ENCODE results near the gene KLK2. TPM values are rescaled to one million over a fixed set of nuclear protein-coding genes. Genes with fewer than 3 reads are reported as not detected.

KLK2 gene
- polyA plus RNA-seq, 1 experiment: not detected

GRCh38 chr19:50851620-50852019, 21.6 kb upstream of the KLK2 start:
- ChIA-PET CTCF (no interaction called here), POLR2A (no interaction called here)
- Histone ChIP-seq H3K4me3 (ENCODE audit: low read depth, low read length) (no peak overlapping the region), H3K27me3 (ENCODE audit: control insufficient read depth, insufficient read depth, low read length) (no peaks in the 10 kb centered on the region), H3K36me3 (ENCODE audit: control insufficient read depth, insufficient read depth, low read length) (no peaks in the 10 kb centered on the region)
- no peak for TF ChIP-seq CTCF (IDR thresholded peaks at IDR 0.05; ENCODE audit: insufficient read depth, low read depth, low read length)
- no peak for DNase-seq (ENCODE audit: low read depth)

GRCh38 chr19:50854636-50855410, 18.4 kb upstream of the KLK2 start, which contains the start of gene KLK3:
KLK3 (plus strand) TSS chr19:50854915; CDS start chr19:50854956, 41 bp downstream.
- Histone ChIP-seq H3K36me3 (ENCODE audit: control insufficient read depth, insufficient read depth, low read length) (no peaks in the 10 kb centered on the region), H3K27me3 (ENCODE audit: control insufficient read depth, insufficient read depth, low read length) (no peaks in the 10 kb centered on the region), H3K4me3 (ENCODE audit: low read depth, low read length) (no peak within 1 kb of the TSS)
- no peak for TF ChIP-seq CTCF (IDR thresholded peaks at IDR 0.05; ENCODE audit: insufficient read depth, low read depth, low read length)
- ChIA-PET CTCF (interaction anchor here (1.4 kb wide), 1 partner anchor 67 kb away, joined by 3 read pairs; no protein-coding TSS in a partner anchor), POLR2A (no interaction called here)
- no peak for DNase-seq (ENCODE audit: low read depth)

GRCh38 chr19:50857366-50857765, 15.9 kb upstream of the KLK2 start:
- no peak for TF ChIP-seq CTCF (IDR thresholded peaks at IDR 0.05; ENCODE audit: insufficient read depth, low read depth, low read length)
- CTCF ChIA-PET: interaction anchor here (0.8 kb wide), 1 partner anchor 41 kb away, joined by 3 read pairs; no protein-coding TSS in a partner anchor

GRCh38 chr19:50858886-50859285, 14.4 kb upstream of the KLK2 start:
- no peaks in the 10 kb centered on the region for H3K36me3 ChIP-seq (ENCODE audit: control insufficient read depth, insufficient read depth, low read length)
- POLR2A ChIA-PET: no interaction called here
- DNase-seq (ENCODE audit: low read depth): no peak
- TF ChIP-seq CTCF (IDR thresholded peaks at IDR 0.05; ENCODE audit: insufficient read depth, low read depth, low read length): no peak
- H3K4me3 ChIP-seq (ENCODE audit: low read depth, low read length): no peak overlapping the region
- CTCF ChIA-PET: no interaction called here
- H3K27me3 ChIP-seq (ENCODE audit: control insufficient read depth, insufficient read depth, low read length): no peaks in the 10 kb centered on the region

More at GRCh38 chr19:50857366-50857765, 15.9 kb upstream of the KLK2 start:
- POLR2A ChIA-PET: no interaction called here
- no peak overlapping the region for H3K4me3 ChIP-seq (ENCODE audit: low read depth, low read length)
- H3K27me3 ChIP-seq (ENCODE audit: control insufficient read depth, insufficient read depth, low read length): no peaks in the 10 kb centered on the region
- no peaks in the 10 kb centered on the region for H3K36me3 ChIP-seq (ENCODE audit: control insufficient read depth, insufficient read depth, low read length)
- no peak for DNase-seq (ENCODE audit: low read depth)

GRCh38 chr19:50859849-50860248, 13.4 kb upstream of the KLK2 start:
- ChIA-PET POLR2A (no interaction called here), CTCF (no interaction called here)
- no peak for TF ChIP-seq CTCF (IDR thresholded peaks at IDR 0.05; ENCODE audit: insufficient read depth, low read depth, low read length)
- H3K36me3 ChIP-seq (ENCODE audit: control insufficient read depth, insufficient read depth, low read length): no peaks in the 10 kb centered on the region
- no peak overlapping the region for H3K4me3 ChIP-seq (ENCODE audit: low read depth, low read length)
- no peaks in the 10 kb centered on the region for H3K27me3 ChIP-seq (ENCODE audit: control insufficient read depth, insufficient read depth, low read length)
- no peak for DNase-seq (ENCODE audit: low read depth)
